AG09319 (cell line): Measurements from ENCODE around the gene DHRSX.
"Not testable (repeated sequence)": the region's sequence is repeated elsewhere in the genome, so short reads cannot be mapped to it uniquely, and the experiment has no call there.

Source experiments
- DNase-seq: peaks from one replicate; pipeline ENCODE4 v3.0.0-alpha.2; 2010; ENCODE audit warnings: low read depth; ENCODE audit errors: extremely low read depth
- TF ChIP-seq, protein P1 (sequence below): IDR thresholded peaks from 2 replicates; pipeline ENCODE4 v1.5.1; 2011; ENCODE audit warnings: low read depth, mild to moderate bottlenecking, inconsistent platforms, low read length, moderate library complexity

The DHRSX gene

GRCh38 chrX:2266445-2267349, 234.1 kb downstream of the DHRSX start:
- DNase-seq: no peak
- TF ChIP-seq, protein P1, sequence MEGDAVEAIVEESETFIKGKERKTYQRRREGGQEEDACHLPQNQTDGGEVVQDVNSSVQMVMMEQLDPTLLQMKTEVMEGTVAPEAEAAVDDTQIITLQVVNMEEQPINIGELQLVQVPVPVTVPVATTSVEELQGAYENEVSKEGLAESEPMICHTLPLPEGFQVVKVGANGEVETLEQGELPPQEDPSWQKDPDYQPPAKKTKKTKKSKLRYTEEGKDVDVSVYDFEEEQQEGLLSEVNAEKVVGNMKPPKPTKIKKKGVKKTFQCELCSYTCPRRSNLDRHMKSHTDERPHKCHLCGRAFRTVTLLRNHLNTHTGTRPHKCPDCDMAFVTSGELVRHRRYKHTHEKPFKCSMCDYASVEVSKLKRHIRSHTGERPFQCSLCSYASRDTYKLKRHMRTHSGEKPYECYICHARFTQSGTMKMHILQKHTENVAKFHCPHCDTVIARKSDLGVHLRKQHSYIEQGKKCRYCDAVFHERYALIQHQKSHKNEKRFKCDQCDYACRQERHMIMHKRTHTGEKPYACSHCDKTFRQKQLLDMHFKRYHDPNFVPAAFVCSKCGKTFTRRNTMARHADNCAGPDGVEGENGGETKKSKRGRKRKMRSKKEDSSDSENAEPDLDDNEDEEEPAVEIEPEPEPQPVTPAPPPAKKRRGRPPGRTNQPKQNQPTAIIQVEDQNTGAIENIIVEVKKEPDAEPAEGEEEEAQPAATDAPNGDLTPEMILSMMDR: no peak

DNA sequence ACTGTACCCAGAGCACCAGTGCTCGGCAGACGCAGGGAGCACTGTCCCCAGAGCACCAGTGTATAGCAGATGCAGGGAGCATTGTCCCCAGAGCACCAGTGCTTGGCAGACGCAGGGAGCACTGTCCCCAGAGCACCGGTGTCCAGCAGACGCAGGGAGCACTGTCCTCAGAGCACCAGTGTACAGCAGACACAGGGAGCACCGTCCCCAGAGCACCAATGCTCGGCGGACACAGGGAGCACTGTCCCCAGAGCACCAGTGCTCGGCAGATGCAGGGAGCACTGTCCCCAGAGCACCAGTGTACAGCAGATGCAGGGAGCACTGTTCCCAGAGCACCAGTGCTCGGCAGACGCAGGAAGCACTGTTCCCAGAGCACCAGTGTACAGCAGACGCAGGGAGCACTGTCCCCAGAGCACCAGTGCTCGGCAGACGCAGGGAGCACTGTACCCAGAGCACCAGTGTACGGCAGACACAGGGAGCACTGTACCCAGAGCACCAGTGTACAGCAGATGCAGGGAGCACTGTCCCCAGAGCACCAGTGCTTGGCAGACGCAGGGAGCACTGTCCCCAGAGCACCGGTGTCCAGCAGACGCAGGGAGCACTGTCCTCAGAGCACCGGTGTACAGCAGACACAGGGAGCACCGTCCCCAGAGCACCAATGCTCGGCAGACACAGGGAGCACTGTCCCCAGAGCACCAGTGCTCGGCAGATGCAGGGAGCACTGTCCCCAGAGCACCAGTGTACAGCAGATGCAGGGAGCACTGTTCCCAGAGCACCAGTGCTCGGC, 234.9 kb downstream of the DHRSX start:
- DNase-seq: not testable (repeated sequence)

DNA sequence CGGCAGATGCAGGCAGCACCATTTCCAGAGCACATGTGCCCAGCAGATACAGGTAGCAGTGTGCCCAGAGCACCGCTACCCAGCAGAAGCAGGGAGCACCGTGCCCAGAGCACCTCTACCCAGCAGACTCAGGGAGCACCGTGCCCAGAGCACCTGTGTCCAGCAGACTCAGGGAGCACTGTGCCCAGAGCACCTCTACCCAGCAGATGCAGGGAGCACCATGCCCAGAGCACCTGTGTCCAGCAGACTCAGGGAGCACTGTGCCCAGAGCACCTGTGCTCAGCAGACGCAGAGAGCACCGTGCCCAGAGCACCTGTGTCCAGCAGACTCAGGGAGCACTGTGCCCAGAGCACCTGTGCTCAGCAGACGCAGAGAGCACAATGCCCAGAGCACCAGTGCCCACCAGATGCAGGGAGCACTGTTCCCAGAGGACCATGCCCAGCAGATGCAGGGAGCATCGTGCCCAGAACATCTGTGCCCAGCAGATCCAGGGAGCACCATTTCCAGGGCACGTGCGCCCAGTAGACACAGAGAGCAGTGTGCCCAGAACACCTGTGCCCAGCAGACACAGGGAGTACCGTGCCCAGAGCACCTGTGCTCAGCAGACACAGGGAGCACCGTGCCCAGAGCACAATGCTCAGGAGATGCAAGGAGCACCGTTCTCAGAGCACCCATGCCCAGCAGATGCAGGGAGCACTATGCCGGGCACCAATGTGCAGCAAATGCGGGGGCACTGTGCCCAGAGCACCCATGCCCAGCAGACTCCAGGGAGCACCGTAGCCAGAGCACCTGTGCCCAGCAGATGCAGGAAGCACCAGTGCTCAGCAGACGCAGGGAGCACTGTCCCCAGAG, 236.4 kb downstream of the DHRSX start:
- no peak for DNase-seq
- TF ChIP-seq, protein P1: no peak

DNA sequence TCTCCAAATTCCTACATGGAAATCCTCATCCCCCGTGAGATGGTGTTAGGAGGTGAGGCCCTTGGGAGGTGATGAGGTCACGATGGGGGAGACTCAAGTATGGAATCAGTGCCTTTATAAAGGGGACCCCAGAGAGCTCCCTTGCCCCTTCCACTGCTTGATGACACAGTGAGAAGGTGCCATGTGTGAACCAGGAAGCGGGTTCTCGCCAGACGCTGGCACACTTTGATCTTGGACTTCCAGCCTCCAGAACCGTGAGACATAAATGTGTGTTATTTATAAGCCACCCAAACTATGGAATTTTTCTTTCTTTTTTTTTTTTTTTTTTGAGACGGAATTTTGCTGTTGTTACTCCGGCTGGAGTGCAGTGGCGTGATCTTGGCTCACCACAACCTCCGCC, 237.6 kb downstream of the DHRSX start:
- TF ChIP-seq, protein P1: no peak
- no peak for DNase-seq

- DNase-seq: no peak
- TF ChIP-seq, protein P1: no peak
Measured at GRCh38 chrX:2262668-2263055, 238.1 kb downstream of the DHRSX start.

GRCh38 chrX:2261831-2262667, 238.7 kb downstream of the DHRSX start:
- TF ChIP-seq, protein P1: no peak
- no peak for DNase-seq
